ENCODE results near the gene MPV17L2. TPM values are rescaled to one million over a fixed set of nuclear protein-coding genes. Genes with fewer than 3 reads are reported as not detected.
"Not testable (repeated sequence)": the region's sequence is repeated elsewhere in the genome, so short reads cannot be mapped to it uniquely, and the experiment has no call there.

The MPV17L2 gene
- total RNA-seq, 1 experiment from 2014 or later = 42.3 TPM

DNA sequence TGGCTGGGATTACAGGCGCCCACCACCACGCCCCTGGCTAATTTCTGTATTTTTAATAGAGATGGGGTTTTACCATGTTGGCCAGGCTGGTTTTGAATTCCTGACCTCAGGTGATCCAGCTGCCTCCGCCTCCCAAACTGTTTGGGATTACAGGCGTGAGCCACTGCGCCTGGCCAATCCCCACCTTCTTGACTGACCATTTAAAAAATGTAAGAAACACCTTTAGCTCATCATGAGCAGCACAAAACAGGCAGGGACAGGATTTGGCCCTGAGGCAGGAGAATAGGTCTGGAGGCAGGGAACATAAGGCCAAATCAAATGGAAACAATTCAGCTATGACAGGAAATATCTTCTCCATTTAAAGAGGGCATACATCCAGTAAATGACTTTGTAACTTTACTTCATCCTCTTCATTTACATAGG, 1.4 kb upstream of the MPV17L2 start:
- DNase-seq (ENCODE audit: low spot score) = no peak

DNA sequence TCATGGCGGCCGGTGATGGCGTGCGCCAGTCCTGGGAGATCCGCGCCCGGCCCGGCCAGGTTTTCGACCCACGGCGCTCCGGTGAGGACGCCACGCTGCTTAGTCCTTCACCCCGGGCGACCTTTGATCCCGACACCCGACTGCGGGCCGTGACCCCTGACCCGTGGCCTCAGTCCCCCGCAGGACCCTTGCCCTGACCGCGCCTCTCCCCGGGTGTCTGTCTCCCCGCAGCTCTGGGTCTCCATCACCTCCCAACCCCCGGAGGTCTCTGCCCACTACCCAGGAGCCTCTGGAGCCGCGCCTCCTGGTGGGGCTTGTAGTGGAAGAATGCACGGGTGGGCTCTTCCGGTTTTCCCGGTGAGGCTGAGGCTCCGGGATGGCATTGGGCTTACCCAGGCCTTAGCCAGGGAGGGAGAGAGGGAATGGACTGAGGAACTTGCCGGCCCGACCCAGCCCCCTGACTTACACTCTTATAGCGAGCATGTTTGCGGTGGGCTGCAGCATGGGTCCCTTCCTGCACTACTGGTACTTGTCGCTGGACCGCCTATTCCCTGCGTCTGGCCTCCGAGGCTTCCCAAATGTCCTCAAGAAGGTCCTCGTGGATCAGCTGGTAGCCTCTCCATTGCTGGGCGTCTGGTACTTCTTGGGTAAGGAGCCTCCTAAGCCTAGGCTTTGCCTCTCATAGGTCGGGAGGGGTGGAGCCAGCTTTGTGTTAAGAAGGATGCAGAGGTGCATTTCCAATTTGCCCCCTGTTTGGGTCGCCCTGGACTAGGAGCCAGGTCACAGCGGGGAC, 566 bp downstream of the MPV17L2 start:
- no peak for DNase-seq (ENCODE audit: low spot score)

DNA sequence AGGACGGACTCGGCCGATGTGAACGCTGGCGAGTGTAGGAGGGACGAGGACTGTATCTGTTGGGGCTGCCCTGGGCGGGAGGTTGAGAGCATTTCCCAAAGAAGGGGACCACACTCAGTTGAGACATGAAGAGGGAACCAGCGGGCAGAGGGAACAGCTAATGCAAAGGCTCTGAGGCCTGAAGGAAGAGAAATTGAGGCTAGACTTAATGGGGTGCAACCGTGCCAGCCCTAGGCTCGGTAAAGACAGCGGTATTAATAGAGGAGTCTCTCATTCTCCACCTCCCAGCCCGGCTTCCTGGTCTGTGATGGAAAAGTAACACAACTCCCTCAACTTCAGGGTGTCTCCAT, 1.1 kb downstream of the MPV17L2 start:
- DNase-seq (ENCODE audit: low spot score) = no peak

DNA sequence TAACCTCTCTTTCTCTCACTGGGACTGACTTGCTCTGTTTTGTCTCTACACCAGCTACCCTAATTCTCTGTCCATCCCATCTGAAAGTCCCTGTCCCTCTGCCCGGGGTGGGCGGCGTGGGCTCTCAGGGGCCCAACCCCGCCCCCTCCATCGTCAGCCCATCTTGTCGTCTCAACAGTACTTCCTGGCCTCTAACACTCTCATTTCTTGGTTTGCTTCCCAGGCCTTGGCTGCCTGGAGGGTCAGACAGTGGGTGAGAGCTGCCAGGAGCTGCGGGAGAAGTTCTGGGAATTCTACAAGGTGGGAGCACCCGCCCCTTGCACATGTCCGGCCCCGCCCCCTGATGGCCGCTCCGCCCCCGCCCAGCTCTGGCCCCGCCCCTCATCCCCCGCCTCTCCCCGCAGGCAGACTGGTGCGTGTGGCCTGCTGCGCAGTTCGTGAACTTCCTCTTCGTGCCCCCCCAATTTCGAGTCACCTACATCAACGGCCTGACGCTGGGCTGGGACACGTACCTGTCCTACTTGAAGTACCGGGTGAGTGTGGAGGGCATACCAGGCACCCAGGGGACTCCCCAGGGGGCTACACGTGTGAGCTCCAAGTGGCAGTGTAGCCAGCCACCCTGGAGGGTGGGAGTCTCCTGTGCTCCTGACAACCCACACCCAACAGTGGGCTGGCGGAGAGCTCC, 1.7 kb downstream of the MPV17L2 start:
- DNase-seq (ENCODE audit: low spot score) = no peak

DNA sequence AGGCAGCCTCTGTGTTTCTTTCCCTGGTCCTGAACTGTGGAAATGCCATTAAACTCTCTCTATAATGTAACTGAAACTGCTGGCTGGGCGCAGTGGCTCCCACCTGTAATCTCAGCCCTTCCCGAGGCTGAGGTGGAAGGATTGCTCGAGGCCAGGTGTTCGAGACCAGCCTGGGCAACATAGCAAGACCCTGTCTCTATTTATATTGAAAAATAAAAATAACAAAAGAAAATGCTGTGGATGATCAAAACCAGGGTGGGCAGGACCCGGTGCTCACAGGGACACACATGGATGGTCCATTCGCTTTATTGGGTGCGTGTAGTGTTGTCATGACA, 3.5 kb downstream of the MPV17L2 start:
- no peak for DNase-seq (ENCODE audit: low spot score)

DNA sequence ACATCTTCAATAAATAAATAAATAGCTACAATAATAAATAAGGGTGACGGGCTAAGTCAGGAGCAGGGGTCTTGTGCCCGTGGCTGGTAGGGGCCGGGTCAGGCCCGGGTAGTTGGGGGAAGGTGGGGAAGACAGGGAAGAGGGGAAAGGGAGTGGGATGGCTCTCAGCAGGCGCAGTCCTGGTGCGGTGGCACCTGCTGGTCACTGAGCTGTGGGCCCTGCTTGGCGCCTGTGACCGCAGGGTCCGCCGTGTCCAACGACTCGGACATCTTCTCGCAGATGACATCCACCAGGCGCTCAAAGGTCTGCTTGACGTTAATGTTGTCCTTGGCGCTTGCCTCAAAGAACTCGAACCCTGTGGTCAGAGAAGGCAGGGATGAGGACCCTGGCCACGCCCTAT, 4.3 kb downstream of the MPV17L2 start:
- no peak for DNase-seq (ENCODE audit: low spot score)

DNA sequence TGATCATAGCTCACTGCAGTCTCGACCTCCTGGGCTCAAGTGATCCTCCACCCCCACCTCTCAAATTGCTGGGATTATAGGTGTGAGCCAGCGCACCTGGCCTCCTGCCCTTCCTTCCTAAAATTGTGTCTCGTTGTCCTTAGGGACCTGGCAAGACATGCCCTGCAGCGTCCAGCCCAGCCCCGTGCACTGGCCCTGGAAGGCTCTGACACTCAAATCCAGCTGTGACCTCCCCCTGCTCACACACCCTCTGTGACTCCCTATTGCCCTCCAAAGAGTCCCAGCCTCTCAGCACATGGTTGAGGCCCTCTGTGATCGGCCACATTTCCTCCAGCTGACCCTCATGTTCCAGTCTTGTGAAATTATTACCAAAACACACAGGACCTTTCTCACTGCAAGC, 4.9 kb downstream of the MPV17L2 start:
- DNase-seq (ENCODE audit: low spot score) = no peak

DNA sequence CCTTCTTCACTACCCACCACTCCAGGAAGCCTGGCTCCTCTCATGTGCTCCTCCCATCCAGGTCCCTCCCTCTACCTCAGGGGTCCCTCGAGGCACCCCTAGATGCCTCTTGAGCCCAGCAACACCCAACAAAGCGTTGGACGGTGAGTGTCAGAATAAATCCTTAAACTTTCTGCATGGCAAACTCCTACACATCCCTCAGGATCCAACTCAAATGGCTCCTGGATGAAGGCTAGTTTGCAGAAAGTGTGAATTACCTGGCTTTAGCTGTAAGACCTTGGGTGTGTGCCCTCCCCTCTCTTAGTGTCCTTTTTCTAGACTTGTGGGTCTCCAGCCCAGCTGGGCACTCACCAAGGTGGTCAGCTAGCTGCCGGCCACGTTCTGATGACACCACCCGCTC, 5.4 kb downstream of the MPV17L2 start:
- DNase-seq (ENCODE audit: low spot score) = no peak

DNA sequence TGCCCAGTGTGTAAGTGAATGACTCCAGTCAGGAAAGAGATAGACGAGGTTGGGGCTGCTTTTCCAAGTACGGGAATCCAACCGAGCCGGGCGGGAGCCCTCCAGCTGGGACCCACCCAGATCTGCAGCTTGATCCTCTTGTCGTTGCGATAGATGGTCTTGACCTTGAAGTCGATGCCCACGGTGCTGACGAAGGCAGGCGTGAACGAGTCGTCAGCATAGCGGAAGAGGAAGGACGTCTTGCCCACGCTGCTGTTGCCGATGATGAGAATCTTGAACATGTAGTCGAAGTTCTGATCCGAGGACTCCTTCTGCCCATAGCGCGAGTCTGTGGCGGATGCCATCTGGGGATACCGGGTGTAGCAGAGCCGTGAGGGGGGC, 9.4 kb downstream of the MPV17L2 start:
- DNase-seq (ENCODE audit: low spot score) = no peak

DNA sequence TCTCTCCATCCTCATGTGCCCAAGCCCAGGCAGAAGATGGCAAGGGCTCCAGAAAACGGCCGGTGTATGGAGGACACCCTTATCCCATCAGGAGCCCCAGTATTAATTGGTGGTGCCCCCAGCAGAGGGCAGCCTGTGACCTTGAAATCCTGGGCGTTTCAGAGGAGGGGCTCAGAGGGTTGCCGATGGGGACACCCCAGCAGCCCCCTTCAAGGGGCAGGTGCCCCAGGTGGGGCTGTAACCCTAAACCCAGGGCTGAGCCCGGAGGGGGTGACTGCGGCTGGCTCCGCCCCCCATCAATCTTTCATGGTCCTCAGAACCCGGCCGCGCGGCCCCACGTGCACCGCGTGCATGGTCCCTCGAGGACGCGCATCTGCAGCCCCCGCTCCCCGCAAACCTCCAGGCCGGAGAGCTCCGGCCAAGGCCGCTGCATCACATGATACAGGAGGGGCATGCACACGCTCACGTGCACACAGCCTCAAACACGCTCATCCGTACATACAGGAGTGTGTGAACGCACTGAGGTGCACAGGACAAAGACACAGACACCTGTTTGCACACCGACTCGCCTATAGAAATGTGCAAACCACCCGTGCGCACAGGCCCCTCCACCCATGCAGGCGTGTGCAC, 9.9 kb downstream of the MPV17L2 start:
- no peak for DNase-seq (ENCODE audit: low spot score)

DNA sequence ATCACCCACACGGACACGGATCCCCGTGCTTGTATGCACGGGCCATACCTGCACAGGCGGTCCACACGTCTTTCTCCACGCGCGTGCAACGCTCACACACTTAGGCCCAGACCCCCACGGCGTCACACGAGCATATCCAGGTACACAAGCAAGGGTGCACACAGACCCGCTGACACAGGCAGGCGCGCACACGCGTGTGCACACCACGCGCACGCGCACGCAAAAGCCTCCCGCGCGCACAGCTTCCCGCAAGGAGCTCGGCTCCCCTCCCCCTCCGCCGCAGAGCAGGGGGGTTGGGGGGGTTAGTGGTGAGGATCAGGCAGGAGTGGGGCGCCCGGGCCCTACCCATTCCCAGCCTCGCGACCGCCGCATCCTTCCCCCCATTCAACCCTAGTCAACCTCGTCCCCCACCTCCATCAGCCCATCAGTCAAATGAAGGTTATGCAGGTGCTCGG, 10.4 kb downstream of the MPV17L2 start:
- DNase-seq (ENCODE audit: low spot score) = no peak

DNA sequence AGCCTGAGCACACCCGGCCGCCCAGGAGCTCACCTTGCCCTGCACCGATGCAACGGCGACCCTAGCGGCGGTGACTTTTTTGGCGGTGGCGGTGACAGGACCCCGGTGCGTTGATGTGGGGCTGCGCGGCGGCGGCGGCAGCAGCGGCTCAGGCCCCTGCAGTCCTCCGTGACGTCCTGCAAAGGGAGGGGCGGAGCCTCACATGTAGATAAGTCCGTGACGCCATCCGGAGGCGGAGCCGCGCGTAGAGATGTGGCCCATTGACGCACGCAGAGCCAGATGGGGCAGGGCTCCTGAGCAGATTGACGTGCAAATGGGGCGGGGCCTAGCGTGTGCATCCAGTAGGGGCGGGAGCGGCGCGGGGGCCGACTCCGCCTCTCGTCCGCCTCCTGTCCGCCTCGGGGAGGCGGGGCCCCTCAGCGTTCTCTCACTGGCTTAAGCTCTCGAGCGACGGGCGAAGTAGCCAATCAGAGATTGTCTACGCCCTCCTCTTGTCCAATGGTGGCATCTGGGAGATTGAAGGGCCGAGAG, 10.9 kb downstream of the MPV17L2 start, which contains the start of gene RAB3A:
TSS of gene RAB3A (minus strand) at position 180 of the 531 bp plus-strand sequence. CDS start 1,302 bp downstream, outside the sequence.
- peak; percentile 98 for DNase-seq (ENCODE audit: low spot score)

DNA sequence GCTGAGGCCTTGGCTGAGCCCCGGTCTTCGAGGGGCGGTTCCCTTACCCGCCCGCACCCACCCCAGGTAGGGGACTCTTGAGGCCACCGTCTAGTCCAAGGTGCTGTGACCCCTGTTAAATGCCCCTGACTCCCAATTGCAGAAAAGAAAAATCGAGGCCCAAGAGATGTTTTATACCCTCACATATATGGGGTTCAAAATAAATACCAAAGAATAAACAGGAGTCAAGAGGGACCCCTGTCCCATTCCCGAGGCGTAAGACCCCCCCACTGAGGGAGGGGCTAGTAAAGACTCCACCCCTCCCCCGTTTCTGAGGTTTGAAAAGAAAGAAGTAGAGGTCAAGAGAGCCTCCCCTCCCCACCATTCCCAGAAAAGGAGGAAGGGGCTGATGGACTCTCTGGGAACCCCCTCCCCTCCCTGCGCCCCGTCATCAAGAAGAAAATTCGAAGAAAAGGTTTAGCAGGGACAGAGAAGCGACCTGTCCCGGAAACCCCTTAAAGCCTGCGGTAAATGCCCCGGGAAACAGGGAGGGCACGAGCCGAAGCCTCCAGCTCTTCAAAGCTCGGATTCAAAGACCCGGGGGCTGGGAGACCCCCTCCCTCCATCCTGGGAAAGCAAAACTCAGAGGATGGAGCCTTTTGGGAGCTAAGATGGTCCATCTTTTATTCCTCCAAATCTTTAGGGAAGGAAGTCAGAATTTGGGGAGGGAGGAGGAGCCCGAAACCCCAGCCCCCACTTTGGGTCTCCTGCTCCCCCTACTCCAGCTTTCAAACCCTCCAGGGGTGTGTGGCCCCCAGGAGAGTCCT, 11.6 kb downstream of the MPV17L2 start:
- DNase-seq (ENCODE audit: low spot score) = no peak

DNA sequence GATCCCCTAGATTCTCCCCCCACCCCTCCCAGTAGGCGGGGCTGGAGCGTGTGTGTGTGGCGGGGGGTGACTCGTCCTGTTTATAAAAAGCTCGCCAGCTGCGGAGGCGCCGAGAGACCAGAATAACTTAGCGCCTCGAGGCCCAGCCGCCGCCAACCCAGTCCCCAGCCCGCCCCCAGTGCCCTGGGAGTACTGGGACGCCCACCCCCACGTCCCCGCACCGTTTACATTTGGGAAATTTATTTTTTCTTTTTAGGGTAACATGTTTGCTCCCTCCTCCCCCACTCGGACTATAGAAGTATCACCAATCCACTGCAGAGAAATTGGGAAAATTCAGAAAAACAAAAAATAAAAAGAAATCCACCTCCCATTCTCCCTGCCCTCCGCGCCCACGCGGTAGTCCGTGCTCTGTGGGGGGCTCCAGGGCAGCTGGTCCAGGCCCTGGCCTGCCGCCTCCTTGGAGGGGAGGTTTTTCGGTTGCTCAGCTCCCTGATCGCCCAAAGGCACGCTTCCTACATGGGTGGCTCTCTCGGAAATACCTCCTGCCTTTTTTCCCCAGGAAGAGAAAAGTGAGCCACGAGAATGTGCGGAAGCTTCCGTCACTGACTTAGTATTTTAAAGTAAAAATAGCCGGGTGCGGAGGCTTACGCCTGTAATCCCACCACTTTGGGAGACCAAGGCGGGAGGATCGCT, 12.3 kb downstream of the MPV17L2 start:
- peak; percentile 26 for DNase-seq (ENCODE audit: low spot score)

DNA sequence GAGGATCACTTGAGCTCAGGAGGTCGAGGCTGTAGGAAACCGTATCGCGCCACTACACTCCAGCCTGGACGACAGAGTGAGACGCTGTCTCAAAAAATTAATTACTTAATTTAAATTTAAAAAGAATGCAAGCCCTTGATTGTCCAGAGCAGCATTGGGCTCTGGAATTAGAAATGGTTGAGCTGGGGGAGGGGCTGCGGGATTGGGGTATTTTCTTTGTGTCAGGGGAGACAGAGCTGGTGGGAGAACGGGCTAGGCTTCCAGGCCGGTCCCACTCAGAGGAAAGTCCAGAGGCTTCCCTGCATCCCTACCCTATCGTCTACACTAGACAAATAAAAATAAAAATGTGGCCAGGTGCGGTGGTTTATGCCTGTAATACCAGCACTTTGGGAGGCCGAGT, 13.0 kb downstream of the MPV17L2 start:
- DNase-seq (ENCODE audit: low spot score) = no peak

DNA sequence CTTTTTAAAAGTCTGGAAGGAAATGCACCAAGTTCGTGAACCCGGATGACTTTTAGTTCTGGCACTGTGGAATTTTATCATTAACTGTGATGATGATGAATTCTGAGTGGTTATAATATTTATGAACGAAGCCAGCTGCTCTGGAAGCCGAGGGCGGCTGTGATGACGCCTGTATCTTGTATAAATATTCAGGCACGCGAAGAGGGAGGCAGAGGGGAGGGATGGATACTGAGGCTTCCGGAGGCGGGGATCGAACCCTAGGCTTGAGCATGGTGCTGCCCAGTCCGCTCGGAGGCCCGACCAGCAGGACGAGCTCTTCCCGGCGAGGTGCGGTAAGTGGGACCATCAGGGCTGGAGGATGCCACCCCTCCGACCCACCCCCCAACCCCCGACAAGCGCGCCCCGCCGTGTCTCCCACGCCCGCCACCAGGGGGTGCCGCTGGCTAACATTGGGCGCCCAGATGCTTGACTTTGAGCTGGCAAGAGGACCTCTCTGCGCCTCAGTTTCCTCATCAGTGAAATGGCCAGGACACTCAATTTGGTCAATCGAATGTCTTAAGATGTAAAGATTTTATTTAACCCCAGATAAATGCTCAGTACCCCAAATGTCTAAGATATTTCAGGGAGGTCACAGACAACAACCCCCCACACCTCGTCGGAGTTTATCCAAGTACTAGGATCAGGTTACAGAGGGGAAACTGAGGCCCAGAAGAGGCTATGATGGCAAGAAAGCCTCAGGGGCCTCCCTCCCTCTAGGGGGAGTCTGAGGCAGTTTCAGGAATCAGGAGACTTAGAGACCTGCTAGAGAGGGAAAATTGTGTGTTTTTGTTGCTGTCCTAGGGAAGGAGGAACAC, 15.3 kb downstream of the MPV17L2 start:
- DNase-seq (ENCODE audit: low spot score) = no peak

DNA sequence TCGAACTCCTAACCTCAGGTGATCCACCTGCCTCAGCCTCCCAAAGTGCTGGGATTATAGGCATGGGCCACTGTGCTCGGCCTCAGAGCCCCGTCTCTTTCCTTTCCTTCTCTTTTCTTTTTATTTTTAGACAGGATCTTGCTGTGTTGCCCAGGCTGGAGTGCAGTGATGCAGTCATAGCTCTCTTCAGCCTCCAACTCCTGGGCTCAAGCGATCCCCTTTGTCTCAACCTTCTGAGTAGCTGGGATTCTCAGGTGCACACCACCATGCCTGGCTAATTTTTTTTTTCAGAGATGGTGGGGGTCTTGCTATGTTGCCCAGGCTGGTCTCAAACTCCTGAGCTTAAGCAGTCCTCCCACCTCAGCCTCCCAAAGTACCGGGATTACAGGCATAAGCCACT, 16.9 kb downstream of the MPV17L2 start:
- DNase-seq (ENCODE audit: low spot score) = not testable (repeated sequence)

DNA sequence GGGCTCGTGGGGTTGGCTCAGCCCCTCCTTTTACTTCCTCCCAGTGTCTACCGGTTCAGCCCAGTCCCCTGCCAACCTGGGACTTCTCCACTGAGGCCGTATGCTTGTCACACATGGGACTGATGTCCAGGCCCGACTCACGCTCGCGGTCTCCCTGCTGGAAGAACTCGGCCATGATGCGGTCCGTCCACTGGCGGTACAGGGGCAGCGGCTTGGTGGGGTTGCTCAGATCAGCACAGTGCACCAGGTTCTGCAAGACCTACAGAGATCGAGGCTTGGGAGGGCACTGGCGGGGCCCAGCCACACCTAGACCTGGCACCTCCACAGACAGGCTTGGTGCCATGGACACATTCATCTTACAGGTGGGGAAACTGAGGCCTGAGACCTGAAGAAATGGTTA, 18.7 kb downstream of the MPV17L2 start:
- DNase-seq (ENCODE audit: low spot score) = no peak

DNA sequence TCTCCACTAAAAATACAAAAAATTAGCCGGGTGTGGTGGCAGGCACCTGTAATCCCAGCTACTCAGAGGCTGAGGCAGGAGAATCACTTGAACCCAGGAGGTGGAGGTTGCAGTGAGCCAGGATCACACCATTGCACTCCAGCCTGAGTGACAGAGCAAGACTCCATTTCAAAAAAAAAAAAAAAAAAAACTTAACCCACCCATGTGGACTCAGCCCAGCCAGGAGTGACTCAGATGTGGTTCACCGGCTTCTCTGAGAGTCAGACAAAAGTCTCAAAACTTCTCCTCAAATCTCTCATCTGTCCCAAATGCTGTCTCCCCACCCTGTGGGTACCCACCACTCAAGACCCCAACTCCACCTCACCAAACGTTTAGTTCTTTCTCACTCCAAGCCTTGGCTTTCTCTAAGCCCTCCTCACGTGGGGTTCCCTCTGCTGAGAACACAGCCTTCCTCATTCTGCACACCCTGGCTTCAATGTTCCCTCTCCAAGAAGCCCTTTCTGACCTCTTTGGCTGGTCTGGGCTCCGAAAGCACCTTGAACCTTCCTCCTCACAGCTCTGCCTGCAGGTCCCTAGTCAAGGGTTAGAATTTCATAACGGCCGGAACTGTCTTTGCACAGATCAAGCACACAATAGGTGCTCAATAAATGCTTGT, 21.9 kb downstream of the MPV17L2 start:
- DNase-seq (ENCODE audit: low spot score) = no peak

DNA sequence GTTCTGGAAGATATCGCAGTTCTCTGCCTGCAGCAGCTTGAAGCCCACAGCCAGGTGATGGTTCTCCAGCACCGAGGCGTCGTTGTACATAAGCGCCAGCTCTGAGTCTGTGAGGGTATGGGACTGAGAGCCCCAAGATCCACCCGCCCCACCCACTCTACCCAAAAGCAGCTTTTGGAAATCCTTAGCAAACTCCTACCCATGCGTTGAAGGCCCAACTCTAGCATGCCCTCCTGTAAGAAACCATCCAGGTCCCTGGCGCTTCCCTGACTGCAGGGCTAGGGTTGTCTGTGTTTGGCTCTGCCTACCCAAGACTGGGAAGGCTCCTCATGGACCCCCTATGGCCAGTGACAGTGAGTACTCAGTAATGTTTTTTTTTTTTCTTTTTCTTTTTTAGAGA, 23.8 kb downstream of the MPV17L2 start:
- DNase-seq (ENCODE audit: low spot score) = no peak

Measured in HT-29 (cell line).